DND-41 (cell line): ENCODE measurements around the gene ARFGEF3.

Source experiments
- ATAC-seq: fragments of 200-7000 bp; cut with Tn5 transposase; 3 replicates; pipeline ENCODE4 v1.9.1; 2021; ENCODE audit warnings: low read depth; ENCODE audit not compliant: insufficient read depth
- DNase-seq: peaks from one replicate; pipeline ENCODE4 v3.0.0-alpha.2; 2020
- H2AFZ ChIP-seq: 2 replicates; pipeline ENCODE4 v1.6.0; 2012; ENCODE audit warnings: low read depth, low read length
- H3K27ac ChIP-seq: 2 replicates; pipeline ENCODE4 v1.5.1; 2012; ENCODE audit warnings: low read length, inconsistent platforms
- H3K27me3 ChIP-seq: fragments of 200-600 bp; sonication (generic); 2 replicates; pipeline ENCODE4 v1.6.0; 2012; ENCODE audit warnings: low read length, mild to moderate bottlenecking, inconsistent platforms; ENCODE audit not compliant: insufficient read depth, poor library complexity
- H3K36me3 ChIP-seq: 2 replicates; pipeline ENCODE4 v1.5.1; 2012; ENCODE audit warnings: low read length, inconsistent platforms; ENCODE audit not compliant: insufficient read depth
- H3K4me1 ChIP-seq: 2 replicates; pipeline ENCODE4 v1.5.1; 2012; ENCODE audit warnings: mild to moderate bottlenecking, low read length; ENCODE audit not compliant: insufficient read depth
- H3K4me2 ChIP-seq: 2 replicates; pipeline ENCODE4 v1.6.0; 2012; ENCODE audit warnings: mild to moderate bottlenecking, moderate library complexity, low read length, inconsistent platforms; ENCODE audit not compliant: insufficient read depth
- H3K4me3 ChIP-seq, 2 experiments: fragments of 200-600 bp in 1 of 2; shearing (Covaris generic) in 1 of 2; 2 replicates each; pipeline ENCODE4 v1.5.1; 2012 to 2016; ENCODE audit warnings: inconsistent platforms in 2 of 2, low read length in 2 of 2, mild to moderate bottlenecking in 2 of 2, low read depth in 1 of 2, moderate library complexity in 1 of 2
- H3K79me2 ChIP-seq: 2 replicates; pipeline ENCODE4 v1.6.0; 2012; ENCODE audit warnings: low read length, inconsistent platforms; ENCODE audit not compliant: insufficient read depth
- H3K9ac ChIP-seq: 2 replicates; pipeline ENCODE4 v1.6.0; 2012; ENCODE audit warnings: low read depth, mild to moderate bottlenecking, inconsistent platforms, low read length, moderate library complexity
- H3K9me3 ChIP-seq: 2 replicates; pipeline ENCODE4 v1.5.1; 2012; ENCODE audit warnings: low read length, moderate library complexity, mild to moderate bottlenecking, inconsistent platforms; ENCODE audit not compliant: insufficient read depth, severe bottlenecking
- H4K20me1 ChIP-seq: 2 replicates; pipeline ENCODE4 v1.6.0; 2012; ENCODE audit warnings: low read length; ENCODE audit not compliant: insufficient read depth
- CTCF ChIP-seq: IDR thresholded peaks from 2 replicates; pipeline ENCODE4 v1.5.1; 2012; ENCODE audit warnings: borderline replicate concordance, low read length, moderate library complexity, mild to moderate bottlenecking; ENCODE audit not compliant: poor library complexity, severe bottlenecking; ENCODE audit errors: extremely low read depth
- EZH2 ChIP-seq: IDR thresholded peaks from 3 replicates; pipeline ENCODE4 v1.6.1; 2012; ENCODE audit warnings: borderline replicate concordance, low read depth, mild to moderate bottlenecking, moderate library complexity, low read length, inconsistent platforms; ENCODE audit not compliant: severe bottlenecking

ARFGEF3 gene

GRCh38 chr6:138162111-138162954 lies 594 bp downstream of the ARFGEF3 start:
- DNase-seq: no peak

DNA sequence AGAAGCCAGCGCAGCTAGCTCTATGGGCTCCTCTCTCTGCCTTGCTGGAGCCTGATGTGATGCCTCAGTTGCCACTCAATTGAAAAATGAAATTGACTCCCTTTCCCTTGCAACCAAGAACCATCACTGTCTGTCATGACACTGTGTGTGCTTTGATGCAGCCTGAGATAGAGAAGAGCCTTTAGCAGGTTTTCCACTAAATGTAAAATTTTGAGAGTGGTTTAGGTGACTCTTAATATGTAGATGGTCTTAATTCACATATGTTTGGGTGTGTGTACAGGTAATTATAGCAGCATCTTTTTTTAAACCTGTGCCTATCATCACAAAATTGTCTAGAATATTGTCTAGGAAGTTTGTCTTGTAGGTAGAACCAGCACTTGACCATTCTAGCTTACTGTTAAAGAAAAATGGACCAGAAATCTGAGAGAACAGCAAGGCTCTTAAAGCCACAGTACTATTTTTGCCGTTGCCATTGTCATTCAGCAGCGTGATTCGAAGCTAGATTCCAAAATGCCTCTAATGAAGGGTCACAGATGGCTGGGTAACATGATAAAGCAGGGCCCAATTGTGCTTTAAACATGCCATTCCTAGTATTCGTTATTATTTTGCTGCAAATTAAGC lies 1.3 kb downstream of the ARFGEF3 start:
- H3K4me1 ChIP-seq: no peaks in the 10 kb centered on the region
- ATAC-seq: no peak
- no peaks in the 10 kb centered on the region for H3K79me2 ChIP-seq
- no peak overlapping the region for H3K9ac ChIP-seq
- H2AFZ ChIP-seq: no peak overlapping the region
- DNase-seq: no peak
- no peak overlapping the region for H3K27ac ChIP-seq
- TF ChIP-seq CTCF (no peak), EZH2 (no peak)
- peaks cover 9% of the 10 kb centered on the region for H3K27me3 ChIP-seq
- H3K4me3 ChIP-seq: no peak overlapping the region
- no peak overlapping the region for H3K4me2 ChIP-seq
- H4K20me1 ChIP-seq: no peaks in the 10 kb centered on the region
- H3K36me3 ChIP-seq: no peaks in the 10 kb centered on the region
- H3K9me3 ChIP-seq: no peaks in the 10 kb centered on the region

More at GRCh38 chr6:138162111-138162954, 594 bp downstream of the ARFGEF3 start:
- H3K79me2 ChIP-seq: no peaks in the 10 kb centered on the region
- H3K27ac ChIP-seq: no peak overlapping the region
- H3K4me3 ChIP-seq: no peak overlapping the region
- no peaks in the 10 kb centered on the region for H3K9me3 ChIP-seq
- no peaks in the 10 kb centered on the region for H4K20me1 ChIP-seq
- no peak overlapping the region for H2AFZ ChIP-seq
- no peaks in the 10 kb centered on the region for H3K4me1 ChIP-seq
- no peak overlapping the region for H3K4me2 ChIP-seq
- peaks cover 9% of the 10 kb centered on the region for H3K27me3 ChIP-seq
- no peaks in the 10 kb centered on the region for H3K36me3 ChIP-seq
- TF ChIP-seq EZH2: no peak
- no peak for TF ChIP-seq CTCF
- H3K9ac ChIP-seq: no peak overlapping the region
- no peak for ATAC-seq

- no peak overlapping the region for H3K4me3 ChIP-seq
- TF ChIP-seq EZH2: no peak
- no peak for TF ChIP-seq CTCF
- H3K4me1 ChIP-seq: no peaks in the 10 kb centered on the region
- no peaks in the 10 kb centered on the region for H3K36me3 ChIP-seq
- H3K9ac ChIP-seq: no peak overlapping the region
- H4K20me1 ChIP-seq: no peaks in the 10 kb centered on the region
- DNase-seq (no peak), ATAC-seq (no peak)
- no peaks in the 10 kb centered on the region for H3K79me2 ChIP-seq
- peaks cover 9% of the 10 kb centered on the region for H3K9me3 ChIP-seq
- H3K4me2 ChIP-seq: no peak overlapping the region
- peaks cover 9% of the 10 kb centered on the region for H3K27me3 ChIP-seq
- H2AFZ ChIP-seq: no peak overlapping the region
- H3K27ac ChIP-seq: no peak overlapping the region
These were observed 13.9 kb downstream of the ARFGEF3 start for GRCh38 chr6:138175596-138175995.
